ENCODE results near the gene CPT1B.
"Not testable (repeated sequence)": the region's sequence is repeated elsewhere in the genome, so short reads cannot be mapped to it uniquely, and the experiment has no call there.

Gene CPT1B

DNA sequence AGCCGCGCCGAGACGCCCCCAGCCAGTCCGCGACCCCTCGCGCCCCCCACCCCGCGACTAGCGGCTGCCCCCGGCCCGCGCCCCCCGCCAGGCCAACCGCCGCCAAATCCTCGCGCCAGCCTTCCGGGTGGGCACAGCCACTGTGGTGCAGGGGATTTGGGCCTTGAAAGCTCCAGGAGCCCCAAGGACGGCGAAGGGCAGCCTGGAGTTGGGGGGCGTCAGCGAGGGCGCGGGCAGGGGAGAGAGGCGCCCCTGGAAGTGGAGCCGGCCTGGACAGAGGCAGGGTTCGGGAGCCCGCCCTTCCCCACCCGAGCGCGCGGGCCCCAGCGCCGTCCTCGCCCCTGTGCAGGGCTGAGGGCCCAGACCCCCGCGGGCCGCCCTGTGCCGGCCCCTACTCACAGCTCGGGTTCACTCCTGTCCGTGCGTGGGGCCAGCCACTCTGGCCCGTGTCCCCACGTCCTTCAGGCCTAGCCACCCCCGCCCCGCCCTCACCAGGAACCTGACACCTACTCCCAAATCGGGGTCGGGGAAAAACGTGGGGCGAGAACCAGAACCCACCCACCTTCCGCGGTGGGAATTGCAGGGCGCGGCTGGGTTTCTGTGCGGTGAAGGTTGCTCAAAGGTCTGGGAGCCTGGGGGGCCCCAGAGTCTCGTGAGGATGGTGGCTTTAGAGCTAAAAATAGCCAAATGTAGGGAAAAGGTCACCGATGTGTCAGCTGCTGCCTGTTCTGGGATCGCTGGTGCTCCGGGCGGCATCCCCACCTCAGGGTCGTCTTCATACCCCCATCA, at the start of gene CPT1B:
CPT1B (minus strand) TSS at position 441 of the 789 bp plus-strand sequence. CDS start 512 bp downstream, outside the sequence.
- no peak for DNase-seq

DNA sequence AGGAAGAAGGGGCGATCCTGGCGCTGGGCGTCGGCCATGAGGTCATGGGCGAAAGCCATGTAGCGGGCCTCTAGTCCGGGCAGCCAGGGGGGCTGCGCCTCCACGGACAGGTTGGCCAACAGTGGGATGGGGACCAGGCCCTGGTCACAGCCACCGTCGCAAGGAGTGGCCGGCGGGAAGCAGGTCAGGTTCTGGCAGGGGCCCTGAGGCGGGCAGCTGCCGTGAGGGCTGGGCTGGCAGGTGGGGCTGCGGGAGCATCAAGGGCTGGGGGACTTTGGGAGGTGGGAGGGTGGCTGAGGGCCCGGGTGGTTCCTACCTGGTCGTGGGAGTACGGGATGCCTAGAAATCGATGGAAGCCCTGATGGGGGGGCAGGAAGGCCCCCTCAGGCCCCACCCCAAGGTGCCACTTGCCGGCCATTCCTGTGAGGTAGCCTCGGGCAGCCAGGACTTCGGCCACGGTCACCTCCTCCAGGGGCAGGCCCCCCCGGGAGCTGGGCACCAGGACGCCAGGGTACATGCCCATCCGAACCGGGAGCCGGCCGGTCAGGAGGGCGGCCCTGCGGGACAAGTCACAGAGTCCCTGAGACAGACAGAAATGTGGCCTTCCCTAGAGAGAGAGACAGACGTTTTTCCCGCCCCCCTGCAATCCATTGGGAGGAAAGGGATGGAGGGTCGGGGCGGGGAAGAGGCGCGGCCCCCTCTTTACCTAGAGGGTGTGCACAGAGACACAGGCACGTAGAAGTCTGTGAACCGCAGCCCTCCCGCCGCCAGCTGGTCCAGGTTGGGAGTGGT, 48.8 kb upstream of the CPT1B start:
- DNase-seq, result no peak

DNA sequence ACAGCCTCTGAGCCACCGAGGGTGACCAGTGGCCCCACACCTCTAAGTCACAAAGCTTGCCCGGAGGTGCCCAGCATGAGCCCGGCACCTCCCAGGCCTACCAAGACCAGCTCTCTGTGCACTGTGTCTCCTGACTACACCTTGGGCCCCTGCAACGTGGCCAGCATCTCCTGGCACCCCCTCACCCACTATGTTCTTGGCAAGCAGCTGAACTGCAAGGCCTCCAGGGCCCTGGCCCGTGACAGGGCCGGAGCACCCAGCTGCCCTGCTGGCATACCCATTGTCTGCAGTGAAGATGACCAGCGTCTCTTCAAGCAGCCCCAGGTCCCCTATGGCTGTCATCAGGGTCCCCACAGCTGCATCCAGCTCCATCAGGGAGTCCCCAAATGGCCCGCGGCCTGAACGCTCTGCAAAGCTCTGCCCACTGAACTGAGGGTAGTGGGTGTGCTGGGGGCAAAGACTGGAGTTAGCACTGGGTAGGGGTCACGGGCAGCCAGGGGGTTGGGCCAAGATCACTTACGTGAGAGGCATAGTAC, 48.2 kb upstream of the CPT1B start:
- DNase-seq, result no peak

DNA sequence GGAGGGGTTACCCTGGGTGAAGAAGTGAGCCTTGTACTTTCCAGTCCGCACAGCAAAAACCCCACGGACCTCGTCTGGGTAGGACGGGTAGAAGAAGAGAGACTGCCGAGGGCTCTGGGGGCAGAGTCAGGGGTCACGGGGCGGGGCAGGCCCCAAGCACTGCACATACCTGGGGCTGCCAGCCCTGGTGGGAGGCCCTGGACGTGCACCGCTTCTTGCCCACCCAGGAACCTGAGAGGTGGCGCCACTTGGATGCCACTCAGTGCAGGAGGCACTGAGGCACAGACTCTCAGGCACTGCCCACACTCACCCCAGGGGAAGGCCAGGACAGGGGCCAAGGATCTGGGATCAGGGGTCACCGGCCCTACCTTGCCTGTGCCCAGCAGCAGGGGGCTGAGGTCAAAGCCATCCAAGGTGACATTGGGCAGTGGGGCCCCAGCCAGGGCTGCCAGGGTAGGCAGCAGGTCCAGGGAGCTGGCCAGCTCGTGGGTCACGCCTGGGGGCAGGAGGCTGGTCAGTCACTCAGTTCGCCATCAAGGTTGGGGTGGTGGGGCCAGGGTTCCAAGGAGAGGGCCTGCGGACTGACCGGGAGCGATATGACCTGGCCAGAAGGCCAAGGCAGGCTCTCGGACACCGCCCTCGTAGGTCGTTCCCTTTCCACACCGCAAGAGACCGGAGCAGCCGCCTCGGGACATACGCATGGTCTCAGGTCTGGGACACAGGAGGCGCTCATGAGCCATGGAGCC, 47.5 kb upstream of the CPT1B start:
- DNase-seq, result no peak

DNA sequence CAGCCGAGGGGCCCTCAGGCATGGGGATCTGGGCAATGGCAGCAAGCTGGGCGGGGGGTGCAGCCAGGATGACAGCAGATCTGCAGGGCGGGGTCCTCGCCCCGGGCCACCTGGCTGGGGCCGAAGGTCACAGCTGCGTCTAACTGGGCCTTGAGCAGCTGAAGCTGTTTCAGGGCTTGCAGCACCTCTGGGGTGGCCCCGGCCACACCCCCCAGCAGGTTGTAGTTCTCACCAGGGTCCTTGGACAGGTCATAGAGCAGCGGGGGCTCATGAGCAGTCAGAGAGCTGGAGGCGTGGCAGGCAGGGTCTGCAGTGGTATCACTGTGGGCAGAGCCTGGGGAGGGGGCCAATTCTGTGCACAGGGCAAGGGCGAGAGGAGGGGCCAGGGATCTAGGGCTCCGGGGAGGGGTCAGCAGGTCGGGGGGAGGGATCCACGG, 46.9 kb upstream of the CPT1B start:
- DNase-seq, result no peak

DNA sequence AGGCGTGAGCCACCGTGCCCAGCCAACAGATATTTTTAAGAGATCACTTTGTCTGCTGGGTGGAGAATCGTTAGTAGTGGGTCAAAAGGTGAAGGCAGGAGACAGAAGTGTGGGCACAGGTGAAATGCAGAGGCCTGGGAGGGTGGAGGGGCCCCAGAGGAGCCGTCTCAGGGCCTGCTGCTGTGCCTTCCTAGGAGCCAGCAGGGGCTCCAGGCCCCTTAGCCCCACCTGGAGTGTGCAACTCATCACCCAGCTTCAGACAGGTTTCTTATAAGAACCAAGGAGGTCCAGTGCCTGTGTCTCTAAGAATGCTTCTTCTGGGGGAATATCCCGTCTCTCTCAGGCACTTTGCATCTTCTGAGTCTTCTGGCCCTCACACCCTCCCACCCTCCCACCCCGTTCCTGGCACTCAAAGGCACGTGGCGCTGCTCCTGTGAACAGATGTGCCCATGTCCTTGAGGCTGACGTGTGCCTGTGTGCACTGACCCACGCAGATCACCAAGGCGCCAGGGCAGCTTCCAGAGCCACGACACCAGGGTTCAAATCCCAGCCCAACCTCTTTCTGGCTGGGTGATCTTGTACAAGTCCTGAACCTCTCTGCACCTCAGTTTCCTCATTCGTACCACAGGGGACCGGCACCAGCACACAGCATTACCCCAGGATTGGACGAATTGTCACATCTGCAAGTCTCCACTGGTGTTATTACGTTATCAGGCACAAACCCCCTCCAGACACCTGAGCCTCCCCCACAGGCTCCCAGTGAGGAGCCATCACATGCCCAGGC, 46.3 kb upstream of the CPT1B start:
- DNase-seq, result no peak

DNA sequence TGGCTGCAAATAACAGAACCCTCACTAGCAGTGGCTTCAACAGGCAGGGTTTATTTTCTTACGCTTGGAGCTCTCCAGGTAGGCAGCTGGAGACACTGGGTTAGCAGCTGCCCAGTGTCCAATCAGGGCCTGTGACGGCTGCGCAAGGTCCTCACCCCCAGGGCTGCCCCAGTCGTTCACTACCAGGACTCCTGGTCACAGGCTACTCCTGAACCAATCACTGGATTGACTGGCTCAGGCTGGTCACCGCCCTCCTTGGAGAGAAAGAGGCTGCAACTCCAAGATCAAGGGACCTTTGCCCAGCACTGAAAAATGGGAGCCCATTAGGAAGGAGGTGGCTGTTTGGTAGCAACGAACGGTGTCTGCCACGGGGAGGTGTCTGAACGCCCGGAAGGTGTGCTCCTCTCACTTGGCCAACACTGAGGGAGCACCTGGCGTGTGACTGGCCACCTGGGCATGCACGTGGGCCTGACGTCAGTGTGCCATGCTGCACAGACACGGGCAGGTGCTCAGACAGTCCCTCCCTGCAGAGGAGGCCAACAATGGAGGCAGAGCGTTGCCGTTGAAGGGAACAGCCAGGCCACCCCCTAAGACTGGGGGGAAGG, 44.6 kb upstream of the CPT1B start:
- DNase-seq, result no peak

DNA sequence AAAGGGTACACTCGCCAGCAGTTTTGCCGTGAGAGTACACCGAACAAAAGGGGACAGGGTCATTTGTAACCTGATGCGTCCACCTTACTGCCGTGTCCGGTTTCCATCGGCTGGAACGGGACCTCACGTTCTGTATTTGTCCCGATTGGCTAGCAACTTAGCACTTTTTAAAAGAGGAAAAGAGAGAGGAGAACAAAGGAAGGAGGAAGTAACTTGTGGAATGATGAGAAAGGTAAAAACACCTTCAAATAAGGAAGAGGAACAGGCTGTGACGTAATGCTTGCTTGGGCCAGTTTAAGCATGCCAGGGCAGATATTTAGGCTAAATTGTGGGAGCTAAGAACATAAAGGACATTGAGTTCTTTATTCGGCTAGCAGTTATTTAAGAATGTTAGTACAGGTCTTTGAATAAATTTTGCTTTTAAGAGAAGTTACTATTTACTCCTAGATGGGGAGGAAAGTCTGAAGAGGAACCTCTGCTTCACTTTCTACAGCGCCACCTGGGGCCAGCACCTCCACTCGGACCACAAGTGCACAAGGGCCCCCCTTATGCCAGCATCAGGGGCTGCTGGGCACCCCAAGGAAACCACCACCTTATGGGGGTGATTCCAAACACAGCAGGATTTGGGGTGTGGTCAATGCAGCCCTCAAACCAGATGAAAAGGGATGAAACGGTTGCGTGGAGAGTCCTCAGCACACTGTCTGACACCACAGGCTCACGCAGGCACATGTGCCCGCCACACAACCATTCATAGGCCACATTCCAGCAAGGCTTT, 43.9 kb upstream of the CPT1B start:
- DNase-seq, result no peak

DNA sequence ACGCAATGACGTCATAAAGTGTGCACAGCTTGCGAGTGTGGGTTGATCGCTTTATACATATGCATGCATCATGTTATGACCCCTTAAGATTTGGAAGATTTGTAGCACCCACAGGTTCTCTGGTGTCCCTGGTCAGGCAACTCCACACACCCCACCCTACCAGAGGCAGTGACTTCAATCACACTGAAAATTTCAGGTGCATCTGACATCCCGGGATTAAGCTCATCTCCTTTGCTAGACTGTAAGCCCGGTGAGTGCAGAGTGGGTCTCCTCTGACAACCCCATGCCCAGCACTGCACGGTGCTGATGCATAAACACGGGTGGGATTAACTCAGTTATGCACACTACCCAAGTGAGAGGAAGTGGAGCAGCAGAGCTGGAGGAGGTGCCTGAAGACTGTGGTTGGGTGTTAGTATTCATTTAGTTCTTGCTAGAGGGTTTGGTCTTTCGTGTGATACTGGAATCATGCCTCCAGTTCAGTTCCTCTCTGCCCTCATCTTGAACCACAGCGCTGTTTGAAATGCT, 43.2 kb upstream of the CPT1B start:
- DNase-seq, result peak in 1 of 2 donors; percentile 54

DNA sequence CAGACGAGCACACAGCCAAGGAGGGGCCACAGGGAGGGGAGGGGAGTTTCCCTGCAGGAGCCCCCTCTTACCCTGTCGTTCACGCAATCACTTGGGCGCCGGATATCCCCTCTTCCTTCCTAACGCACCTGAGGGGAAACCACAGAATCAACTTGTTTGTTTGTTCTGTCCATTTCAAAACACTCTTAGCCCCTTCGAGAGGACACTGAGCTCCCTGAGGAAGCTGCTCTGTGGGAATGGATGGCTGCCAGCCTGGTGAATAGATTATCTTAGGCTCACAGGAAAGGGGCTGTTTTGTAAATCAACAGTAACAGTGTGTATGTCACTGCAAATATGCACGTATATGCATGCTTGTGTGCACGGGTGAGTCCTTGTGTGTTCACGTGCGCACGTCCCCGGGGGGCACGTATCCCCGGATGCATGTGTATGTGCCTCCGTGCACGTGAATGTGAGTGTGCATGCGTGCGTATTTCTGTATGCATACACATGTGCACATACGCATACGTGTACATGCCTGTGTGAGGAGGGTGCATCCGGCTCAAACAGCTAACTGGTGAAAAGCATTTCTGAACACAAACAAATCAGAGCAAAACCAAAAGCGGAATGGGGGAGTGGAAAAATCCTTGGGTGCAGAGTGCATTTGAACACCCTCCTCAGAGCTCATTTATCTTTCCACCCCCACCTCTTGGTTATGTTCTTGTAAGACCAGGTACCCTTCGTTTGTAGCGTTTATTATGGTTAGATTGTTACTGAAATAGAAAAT, 42.5 kb upstream of the CPT1B start:
- DNase-seq, result peak in 1 of 2 donors; percentile 53

DNA sequence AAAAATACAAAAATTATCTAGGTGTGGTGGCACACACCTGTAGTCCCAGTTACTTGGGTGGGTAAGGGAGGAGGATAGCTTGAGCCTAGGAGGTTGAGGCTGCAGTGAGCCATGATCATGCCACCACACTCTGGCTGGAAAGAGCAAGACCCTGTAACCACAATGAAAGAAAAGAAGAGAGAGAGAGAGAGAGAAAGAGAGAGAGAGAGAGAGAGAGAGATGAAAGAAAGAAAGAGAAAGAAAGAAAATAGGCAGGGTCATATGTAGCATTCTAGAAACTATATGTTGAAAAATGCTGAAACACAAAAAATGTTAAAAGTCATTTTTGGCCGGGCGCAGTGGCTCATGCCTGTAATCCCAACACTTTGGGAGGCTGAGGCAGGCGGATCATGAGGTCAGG, 36.1 kb upstream of the CPT1B start:
- not testable (repeated sequence) for DNase-seq

DNA sequence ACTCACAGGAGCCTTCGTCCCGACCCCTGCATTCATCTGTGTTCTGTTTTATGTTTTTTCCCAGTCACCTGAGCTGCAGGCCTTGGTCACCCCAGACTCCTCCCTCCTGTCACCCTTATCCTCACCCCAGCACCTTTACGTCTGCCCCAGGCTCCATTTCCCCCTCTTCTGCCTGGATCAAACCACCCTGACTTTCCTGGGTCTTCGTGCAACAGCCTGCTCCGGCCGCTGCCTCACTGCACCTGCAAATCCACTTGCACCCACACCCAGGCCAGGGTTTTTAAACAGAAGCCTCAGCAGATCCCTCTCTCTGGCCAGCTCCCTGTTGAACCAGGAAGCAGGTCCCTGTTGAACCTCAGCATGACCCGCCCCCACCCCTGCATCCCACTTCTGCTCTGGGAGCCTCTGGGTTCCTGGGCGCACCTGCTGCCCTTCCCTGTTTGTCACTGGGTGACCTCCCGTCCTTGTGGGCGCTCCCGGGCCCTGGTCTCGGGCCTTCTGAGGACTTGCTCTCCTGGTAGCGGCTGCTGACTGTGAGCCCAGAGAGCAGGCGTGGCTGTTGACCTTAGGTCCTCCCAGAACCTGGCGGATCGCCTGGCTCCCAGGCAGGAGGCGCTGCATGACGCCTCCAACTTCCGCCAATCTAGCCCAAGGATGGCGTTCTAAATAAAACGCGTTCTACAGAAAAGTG, 35.2 kb upstream of the CPT1B start:
- no peak for DNase-seq

DNA sequence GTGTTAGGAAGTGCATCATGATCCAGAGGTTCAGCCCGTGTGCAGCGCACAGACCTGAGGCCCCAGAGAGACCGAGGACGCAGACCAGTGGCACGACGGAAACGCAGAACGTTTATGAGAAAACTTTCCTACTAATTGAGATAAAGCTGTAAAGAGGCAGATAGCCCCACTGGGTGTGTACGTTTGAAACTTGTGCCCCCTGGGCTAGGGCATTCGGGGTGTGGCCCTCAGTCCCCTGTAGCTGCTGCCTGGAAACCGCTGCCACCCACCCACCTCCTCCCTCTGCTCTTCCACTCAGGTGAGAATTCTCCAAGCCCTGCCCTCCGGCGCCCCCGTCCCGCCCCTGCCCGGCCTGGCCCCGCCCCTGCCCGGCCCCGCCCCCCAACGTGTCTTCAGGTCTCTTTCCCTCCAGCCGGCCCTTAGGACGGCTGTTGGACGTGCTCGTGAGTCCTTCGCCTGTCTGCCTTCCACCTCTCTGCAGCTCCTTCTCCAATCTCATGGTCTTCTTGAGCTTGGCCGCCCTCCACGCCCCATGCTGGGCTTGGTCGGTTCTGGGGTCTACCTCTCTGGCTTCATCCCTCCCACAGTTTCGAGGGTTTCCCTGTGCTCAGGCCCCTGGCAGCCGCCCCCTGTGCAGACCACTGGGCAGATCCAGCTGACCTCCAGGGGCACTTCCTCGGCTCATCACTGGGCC, 34.4 kb upstream of the CPT1B start:
- no peak for DNase-seq

DNA sequence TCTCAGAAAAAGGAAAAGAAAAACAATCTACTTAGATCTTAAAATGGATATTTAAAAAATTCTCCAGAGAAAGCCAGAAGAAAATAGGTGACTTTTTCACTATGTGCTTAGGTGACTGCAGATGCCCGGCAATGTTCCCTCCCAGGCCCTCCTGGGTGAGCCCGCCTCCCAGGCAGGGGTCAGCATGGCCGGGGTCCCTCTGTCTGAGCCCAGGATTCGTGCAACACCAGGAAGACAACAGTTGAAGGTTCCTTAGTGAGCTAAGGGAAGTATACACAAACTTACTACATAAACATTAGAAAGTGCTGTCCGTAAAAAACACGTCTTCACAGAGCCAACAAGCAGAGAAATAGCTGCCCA, 33.9 kb upstream of the CPT1B start:
- no peak for DNase-seq

DNA sequence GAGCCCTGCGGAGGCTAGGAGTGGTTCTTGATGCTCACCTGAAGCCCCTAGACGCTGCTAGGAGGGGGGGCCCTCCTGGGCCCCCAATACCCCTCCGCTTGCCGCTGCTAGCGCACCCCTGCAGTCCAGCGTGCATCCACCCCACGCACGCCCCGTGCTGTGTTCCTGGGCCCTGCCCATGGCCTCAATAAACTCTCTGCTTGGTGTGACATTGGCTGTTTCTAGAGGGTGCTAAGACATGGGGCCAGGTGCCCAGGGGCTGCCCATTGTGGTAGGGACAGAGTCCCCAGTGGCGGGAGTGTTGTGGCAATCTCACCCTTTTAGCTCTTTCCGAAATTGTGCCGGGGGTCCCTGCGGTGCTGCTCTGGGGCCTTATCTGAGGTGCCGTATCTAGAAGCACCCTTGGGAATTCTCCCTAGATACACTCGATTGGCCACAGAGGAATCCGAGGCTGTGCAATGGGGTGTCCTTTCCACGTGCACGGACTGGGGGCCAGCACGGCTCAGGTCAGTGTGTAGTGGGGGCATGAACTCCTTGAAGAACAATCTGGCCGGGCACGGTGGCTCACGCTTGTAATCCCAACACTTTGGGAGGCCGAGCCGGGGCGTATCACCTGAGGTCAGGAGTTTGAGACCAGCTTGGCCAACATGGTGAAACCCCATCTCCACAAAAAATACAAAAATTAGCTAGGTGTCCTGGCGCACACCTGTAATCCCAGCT, 33.3 kb upstream of the CPT1B start:
- DNase-seq, result no peak

DNA sequence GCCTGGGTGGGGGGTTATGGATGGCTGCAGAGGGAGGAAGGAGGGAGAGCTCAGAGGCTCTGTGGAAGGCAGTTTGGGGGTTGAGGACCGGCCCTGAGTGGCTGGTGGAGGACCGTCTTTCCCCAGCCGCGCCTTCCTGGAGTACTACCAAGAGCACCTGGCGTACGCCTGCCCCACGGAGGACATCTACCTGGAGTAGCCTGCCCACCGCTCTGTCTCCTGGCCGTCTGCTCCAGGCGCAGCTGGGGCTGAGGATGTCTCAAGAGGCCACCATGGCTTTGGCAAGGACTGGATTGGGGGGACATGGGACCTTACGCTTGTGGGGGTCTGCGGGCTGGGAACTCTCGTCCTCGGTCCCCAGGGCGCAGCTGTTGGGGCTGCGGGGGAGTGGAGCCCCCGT, 32.4 kb upstream of the CPT1B start:
- DNase-seq, result no peak

DNA sequence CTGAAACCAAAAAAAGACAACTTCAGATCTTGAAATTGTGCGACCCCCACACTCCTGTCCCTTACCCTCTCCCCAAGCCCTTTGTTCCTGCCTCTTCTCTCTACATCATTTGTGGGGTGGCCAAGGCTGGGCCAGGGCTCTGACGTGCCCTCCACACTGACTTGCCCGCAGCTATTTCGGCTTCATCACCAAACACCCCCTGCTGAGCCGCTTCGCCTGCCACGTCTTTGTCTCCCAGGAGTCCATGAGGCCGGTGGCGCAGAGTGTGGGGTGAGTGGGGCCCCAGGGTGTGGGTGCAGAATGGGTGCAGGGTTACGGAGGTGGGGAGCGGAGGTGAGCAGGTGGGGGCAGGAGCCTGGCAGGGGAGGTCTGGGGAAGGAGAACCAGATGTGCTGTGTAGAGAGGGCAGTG, 31.8 kb upstream of the CPT1B start:
- DNase-seq, result no peak

DNA sequence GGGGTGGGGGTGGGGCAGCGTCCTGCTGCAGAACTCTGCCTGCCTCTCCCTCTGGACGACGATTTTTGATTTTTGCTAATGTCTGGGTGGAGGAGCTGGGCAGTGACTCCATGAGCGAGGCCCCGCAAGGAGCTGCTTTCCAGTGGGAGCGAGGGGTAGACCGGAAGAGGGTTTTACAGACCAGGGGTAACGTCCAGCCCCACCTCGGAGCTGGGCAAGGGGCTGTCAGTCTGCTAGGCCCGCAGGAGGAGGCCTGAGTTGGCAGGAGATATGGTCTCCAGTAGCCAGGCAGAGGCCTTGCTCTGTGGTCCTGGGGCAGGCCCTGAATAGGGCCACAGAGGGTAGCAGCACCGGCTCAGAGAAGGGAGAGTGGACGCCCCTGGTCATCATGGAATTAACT, 31.4 kb upstream of the CPT1B start:
- no peak for DNase-seq
